Epithelial cell of proximal tubule (primary cell): ENCODE measurements around the gene TNIK. TPM values are rescaled to one million over a fixed set of nuclear protein-coding genes. Genes with fewer than 3 reads are reported as not detected.

ENCODE experiments used
- DNase-seq: peaks from one replicate; pipeline ENCODE4 v3.0.0-alpha.2; 2011; ENCODE audit warnings: low read depth
- H3K4me3 ChIP-seq: 2 replicates; pipeline ENCODE4 v1.5.1; 2011; ENCODE audit warnings: low read depth, mild to moderate bottlenecking, low read length
- total RNA-seq: library from RNA; depleted of rRNA; stranded (reverse); fragments of >200 nt; gene quantifications from 2 replicates; pipeline ENCODE4 v1.2.3, GENCODE V29; 2015
- TF ChIP-seq, protein P1 (sequence below): conservative IDR thresholded peaks from 2 replicates; pipeline ENCODE4 v1.5.1; 2012; ENCODE audit warnings: low read depth, mild to moderate bottlenecking, low read length

Gene TNIK
- total RNA-seq, 1 donor from 2014 or later = 11.8 TPM

DNA sequence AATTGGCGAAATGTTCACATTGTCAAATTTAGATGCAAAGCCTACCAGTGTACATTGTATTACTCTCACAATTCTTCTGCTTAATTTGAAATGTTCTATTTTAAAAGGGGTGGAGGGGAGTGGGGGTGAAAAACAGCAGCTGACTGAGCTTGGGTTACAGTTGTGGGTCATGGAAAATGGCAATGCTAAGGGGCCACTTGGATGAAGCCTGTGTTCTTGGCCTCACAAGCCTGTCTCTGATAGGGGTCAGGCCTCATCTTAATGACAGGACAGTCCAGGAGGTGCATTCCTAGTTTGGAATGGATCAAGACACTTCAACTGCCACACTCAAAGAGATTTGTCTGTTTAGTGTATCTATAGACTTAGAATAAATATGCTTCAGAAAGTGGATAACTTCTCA is 158.2 kb downstream of the TNIK start:
- no peak for DNase-seq
- TF ChIP-seq, protein P1, sequence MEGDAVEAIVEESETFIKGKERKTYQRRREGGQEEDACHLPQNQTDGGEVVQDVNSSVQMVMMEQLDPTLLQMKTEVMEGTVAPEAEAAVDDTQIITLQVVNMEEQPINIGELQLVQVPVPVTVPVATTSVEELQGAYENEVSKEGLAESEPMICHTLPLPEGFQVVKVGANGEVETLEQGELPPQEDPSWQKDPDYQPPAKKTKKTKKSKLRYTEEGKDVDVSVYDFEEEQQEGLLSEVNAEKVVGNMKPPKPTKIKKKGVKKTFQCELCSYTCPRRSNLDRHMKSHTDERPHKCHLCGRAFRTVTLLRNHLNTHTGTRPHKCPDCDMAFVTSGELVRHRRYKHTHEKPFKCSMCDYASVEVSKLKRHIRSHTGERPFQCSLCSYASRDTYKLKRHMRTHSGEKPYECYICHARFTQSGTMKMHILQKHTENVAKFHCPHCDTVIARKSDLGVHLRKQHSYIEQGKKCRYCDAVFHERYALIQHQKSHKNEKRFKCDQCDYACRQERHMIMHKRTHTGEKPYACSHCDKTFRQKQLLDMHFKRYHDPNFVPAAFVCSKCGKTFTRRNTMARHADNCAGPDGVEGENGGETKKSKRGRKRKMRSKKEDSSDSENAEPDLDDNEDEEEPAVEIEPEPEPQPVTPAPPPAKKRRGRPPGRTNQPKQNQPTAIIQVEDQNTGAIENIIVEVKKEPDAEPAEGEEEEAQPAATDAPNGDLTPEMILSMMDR = no peak
- H3K4me3 ChIP-seq = no peak overlapping the region

DNA sequence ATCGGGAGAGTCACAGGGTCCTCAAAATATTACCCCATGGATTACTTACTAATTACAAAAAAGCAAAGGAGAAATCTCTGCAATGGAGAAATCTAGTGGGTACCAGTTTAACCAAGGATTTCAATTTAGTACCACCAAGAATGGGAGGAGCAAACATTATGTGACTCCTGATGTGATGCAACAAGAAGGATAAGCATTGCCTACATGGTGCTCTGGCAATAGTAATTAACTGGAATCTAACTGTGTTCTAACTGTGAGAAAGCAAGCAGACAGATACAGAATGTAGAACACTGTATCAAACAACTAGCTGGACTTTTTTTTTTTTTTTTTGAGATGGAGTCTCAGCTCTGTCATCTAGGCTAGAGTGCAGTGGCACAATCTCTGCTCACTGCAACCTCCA is 159.2 kb downstream of the TNIK start:
- DNase-seq = no peak
- TF ChIP-seq, protein P1 = no peak

DNA sequence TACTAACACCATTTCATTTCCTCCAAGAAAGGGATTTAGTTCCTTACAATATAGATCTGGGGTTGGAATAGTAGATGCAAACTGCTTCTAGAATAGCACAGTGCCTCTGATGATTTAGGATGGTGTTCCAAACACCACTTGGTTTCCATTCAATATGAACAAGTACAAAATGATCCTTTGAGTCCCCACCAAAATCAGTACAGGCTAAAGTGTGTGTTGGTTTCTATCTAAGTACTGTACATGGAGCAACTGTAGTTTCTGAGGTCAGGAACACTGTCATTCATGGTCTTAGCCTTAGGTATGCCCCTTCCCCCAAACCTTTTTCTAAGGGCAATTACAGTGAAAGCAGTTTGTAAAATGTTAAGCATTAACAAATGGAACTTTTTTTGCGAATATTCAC is 162.3 kb downstream of the TNIK start:
- H3K4me3 ChIP-seq = no peak overlapping the region
- TF ChIP-seq, protein P1 = no peak
- DNase-seq = no peak

More for the DNA sequence above, 159.2 kb downstream of the TNIK start:
- no peak overlapping the region for H3K4me3 ChIP-seq

DNA sequence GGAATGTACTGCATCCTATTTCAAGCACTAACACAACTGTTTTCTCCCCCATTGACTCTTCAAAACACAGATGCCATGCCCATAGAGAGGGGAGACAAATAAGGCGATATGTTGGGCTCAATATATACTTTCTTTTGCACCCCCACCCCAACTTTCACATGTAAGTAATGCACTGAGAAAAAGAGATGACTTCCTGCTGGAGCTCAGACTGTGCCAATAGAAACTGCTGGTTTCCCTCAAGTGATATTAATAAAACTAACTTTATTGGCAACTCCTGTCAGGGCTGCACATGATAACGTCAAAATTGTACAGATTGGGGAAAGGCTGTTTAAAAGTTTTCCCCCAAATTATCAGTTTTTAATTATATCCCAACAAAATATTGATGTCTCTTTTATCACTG is 163.0 kb downstream of the TNIK start:
- TF ChIP-seq, protein P1 = no peak
- no peak for DNase-seq
- no peak overlapping the region for H3K4me3 ChIP-seq

DNA sequence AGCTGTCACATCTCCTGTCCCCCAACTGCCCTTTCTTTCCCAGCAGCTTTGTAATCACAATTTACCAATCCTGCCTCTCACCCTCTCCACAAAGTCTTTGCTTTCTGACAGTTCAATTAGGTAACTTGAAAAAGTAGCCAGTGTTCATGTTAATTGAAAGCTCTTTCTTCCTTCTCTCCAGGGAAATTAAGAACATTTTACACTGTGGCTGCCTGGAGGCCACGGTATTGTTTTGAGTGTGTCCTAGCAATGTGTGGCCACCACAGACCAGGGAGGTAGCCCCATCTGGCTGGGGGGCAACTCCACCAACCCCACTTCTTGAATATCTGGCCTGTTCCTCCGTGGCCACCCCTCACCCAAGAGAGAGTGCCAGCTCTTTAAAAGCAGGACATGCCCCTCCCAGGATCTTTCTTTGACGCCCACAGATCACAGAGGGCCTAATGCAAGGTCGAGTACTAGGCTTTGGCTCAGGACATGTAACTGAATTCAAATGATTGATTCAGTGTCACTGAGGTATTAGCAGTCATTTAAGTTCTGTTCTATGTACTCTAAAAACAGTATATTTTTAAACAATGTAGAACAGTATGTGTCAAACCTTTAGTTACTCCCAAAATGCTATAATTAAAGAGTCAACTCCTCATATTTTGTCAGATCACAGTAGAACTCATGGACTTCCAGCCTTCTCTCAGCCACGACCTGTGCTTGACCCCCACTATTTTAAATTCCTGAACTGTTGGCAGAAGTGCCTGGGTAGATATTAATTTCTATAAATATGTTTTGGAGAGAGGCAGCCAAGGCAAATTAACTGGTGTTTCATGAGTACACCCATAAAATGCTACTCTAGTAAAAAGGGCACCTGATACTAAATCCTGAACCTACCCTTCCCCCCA is 164.5 kb downstream of the TNIK start:
- TF ChIP-seq, protein P1 = no peak
- H3K4me3 ChIP-seq = no peak overlapping the region
- DNase-seq = no peak

DNA sequence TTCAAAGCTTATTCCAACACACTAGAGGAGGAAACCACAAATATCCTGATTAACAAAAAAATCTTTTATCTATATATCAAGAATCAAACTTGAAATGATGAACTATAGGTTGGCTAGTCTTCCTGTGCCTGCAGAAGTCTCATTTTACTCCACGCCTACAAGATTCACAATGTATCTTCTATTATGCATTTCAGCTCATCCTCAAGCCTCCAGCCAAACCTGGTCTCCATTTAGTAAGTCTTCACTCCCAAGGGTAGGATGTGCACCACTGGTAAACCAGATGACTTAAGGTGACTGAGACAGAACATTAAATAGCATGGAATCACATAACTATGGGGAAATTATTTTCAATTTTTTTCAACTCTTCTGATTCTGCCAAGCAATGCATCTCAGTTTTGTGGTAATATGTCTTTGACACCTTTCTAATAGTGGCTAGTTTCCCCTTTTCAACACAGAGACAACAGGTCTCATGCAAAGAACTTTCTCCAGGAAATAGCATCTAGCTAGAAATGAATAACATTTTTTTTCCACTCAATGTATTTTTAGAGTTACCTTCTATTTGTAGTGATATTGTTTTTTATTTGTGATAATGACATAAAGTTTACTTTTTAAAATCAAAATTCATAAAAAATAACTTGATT is 166.9 kb downstream of the TNIK start:
- TF ChIP-seq, protein P1 = no peak
- DNase-seq = no peak

DNA sequence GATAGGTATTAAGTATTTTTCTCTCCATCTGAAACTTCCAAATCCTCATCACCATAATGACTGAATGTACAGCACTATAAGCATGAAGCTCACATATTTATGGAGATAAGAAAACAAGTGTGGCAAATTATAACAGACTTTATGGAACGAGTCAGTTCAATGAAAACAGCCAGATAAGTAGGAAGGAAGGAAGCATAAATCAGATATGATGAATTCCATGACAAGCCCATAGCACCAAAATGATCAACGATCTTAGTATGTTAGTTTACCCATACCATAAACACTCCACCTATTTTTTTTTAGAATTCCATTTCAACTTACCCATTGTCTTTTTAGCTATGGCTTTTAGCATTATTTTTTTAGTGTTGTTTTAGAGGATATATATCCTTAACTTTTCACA is 169.5 kb downstream of the TNIK start:
- DNase-seq = no peak
- TF ChIP-seq, protein P1 = no peak
- no peak overlapping the region for H3K4me3 ChIP-seq

More for the DNA sequence above, 166.9 kb downstream of the TNIK start:
- H3K4me3 ChIP-seq = no peak overlapping the region
